Vagina (tissue), 2 donors: Measurements from ENCODE around the gene RBM20. TPM values are rescaled to one million over a fixed set of nuclear protein-coding genes. Genes with fewer than 3 reads are reported as not detected.

Experiments used
- DNase-seq, 2 donors: peaks; one replicate each; pipeline ENCODE4 v3.0.0-alpha.2; 2017; ENCODE audit errors: extremely low spot score in 2 of 2
- H3K27ac ChIP-seq: fragments of 200-600 bp; sonication (generic); one replicate; pipeline ENCODE4 v1.5.1; 2019
- H3K27me3 ChIP-seq: fragments of 200-600 bp; sonication (generic); one replicate; pipeline ENCODE4 v1.5.1; 2019
- H3K36me3 ChIP-seq, 2 donors: fragments of 200-600 bp; sonication (generic); one replicate each; pipeline ENCODE4 v1.5.1; 2017 to 2019
- H3K4me1 ChIP-seq: fragments of 200-600 bp; sonication (generic); one replicate; pipeline ENCODE4 v1.5.1; 2019
- H3K4me3 ChIP-seq, 2 donors: fragments of 200-600 bp; sonication (generic); 1 replicate in 1 of 2; 2 replicates in 1 of 2; pipeline ENCODE4 v1.5.1; 2016 to 2019
- H3K9me3 ChIP-seq: fragments of 200-600 bp; sonication (generic); one replicate; pipeline ENCODE4 v1.5.1; 2019
- POLR2A ChIP-seq, 2 donors: fragments of 450-650 bp; IDR thresholded peaks; one replicate each; pipeline ENCODE4 v1.6.1; 2017; ENCODE audit warnings: antibody characterized with exemption in 2 of 2, mild to moderate bottlenecking in 2 of 2, moderate library complexity in 2 of 2
- POLR2AphosphoS5 ChIP-seq, 2 donors: sonication (generic); formaldehyde crosslinking; IDR thresholded peaks; one replicate each; pipeline ENCODE4 v1.9.0; 2017; ENCODE audit warnings: antibody characterized with exemption in 2 of 2, mild to moderate bottlenecking in 2 of 2, low read depth in 1 of 2; ENCODE audit not compliant: insufficient read depth in 1 of 2
- intact Hi-C: fragments of 100-400 bp; cut with DNase I; formaldehyde crosslinking; loops from one replicate; pipeline ENCODE4 v1.15.1; 2023
- total RNA-seq: library from RNA; depleted of rRNA; stranded (reverse); fragments of >200 nt; gene quantifications from one replicate; pipeline ENCODE4 v1.2.3, GENCODE V29; 2016
- TF ChIP-seq, protein P1 (sequence below), 3 experiments: fragments of 450-650 bp in 2 of 3; fragments of 200-600 bp in 1 of 3; sonication (generic) in 1 of 3; IDR thresholded peaks; one replicate each; pipeline ENCODE4 v1.5.1; 2017 to 2019; ENCODE audit warnings: antibody characterized with exemption in 3 of 3, mild to moderate bottlenecking in 2 of 3, moderate library complexity in 2 of 3

The RBM20 gene
- total RNA-seq, 1 donor from 2014 or later, result 5.2 TPM

DNA sequence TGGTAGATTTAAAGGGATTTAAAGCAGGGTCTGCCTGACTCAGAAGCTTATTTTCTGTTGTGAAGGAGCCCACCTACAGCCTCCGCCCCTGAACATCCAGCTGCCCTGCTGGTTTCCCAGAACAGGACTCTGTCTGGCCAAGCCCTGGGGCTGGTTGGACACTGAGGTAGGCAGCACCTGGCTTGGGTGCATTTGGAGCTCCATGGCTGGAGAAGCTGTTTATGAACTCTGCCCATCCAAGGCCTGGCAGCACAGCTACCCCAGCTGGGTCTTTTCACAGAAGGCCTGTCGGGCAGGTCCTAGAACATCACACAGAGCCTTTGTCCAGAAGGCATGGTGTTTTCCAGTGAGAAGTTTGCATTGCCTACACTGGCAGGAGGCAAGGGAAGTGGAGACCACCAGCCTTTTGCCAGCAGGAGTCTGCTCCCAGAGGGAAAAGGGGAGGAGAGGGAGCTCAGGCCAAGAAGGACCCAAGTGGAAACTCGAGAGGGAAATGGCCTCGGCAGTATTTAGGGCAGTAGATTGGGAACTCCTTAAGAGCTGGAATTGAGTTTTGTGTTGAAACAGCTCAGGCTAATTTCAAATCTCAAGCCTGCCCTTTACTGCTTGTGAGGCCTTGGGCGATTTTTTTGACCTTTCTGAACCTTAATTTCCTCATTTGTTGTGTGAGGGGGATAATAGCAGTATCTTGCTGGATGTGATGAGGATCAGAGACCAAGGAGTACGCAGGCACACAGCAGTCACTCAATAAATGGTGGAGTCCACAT lies 215.3 kb downstream of the RBM20 start:
- TF ChIP-seq POLR2A (IDR thresholded peaks at IDR 0.05) (no peak), POLR2AphosphoS5 (IDR thresholded peaks at IDR 0.05; ENCODE audit: insufficient read depth in 1 of 2, low read depth in 1 of 2) (no peak)
- TF ChIP-seq, protein P1, sequence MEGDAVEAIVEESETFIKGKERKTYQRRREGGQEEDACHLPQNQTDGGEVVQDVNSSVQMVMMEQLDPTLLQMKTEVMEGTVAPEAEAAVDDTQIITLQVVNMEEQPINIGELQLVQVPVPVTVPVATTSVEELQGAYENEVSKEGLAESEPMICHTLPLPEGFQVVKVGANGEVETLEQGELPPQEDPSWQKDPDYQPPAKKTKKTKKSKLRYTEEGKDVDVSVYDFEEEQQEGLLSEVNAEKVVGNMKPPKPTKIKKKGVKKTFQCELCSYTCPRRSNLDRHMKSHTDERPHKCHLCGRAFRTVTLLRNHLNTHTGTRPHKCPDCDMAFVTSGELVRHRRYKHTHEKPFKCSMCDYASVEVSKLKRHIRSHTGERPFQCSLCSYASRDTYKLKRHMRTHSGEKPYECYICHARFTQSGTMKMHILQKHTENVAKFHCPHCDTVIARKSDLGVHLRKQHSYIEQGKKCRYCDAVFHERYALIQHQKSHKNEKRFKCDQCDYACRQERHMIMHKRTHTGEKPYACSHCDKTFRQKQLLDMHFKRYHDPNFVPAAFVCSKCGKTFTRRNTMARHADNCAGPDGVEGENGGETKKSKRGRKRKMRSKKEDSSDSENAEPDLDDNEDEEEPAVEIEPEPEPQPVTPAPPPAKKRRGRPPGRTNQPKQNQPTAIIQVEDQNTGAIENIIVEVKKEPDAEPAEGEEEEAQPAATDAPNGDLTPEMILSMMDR (IDR thresholded peaks at IDR 0.05), result no peak
- peaks cover 72% of the 10 kb centered on the region for H3K4me1 ChIP-seq
- DNase-seq, result peak in 1 of 2 donors; percentile 87

DNA sequence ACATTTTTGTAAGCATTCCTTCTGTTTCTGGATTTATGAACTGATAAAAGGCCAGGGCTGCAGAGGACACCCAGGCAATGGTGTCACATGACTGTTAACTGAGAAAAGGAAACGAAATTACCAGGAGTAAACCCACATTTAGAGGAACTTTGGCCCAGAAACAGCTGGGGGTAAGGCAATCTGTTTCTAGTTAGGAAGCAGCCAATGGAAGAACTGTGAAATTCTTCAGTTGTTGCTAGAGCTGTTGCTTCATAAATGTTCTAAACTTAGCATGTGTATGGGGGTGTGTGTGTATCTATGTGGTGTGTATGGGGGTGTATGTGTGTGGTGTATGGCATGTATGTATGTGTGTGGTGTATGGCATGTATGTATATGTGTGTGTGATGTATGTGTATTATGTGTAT lies 215.8 kb downstream of the RBM20 start:
- Histone ChIP-seq H3K9me3 (no peaks in the 10 kb centered on the region), H3K36me3 (no peaks in the 10 kb centered on the region), H3K27me3 (no peaks in the 10 kb centered on the region), H3K4me3 (no peak overlapping the region), H3K4me1 (peaks cover 78% of the 10 kb centered on the region), H3K27ac (peak overlapping the region; percentile 86)
- TF ChIP-seq POLR2A (IDR thresholded peaks at IDR 0.05) (no peak), POLR2AphosphoS5 (IDR thresholded peaks at IDR 0.05; ENCODE audit: insufficient read depth in 1 of 2, low read depth in 1 of 2) (peak in 1 of 2 donors; percentile 4)
- intact Hi-C loops, result no loop called here
- DNase-seq, result no peak

More for the DNA sequence above, 215.3 kb downstream of the RBM20 start:
- H3K4me3 ChIP-seq, result no peak overlapping the region
- intact Hi-C loops, result no loop called here
- peak overlapping the region; percentile 86 for H3K27ac ChIP-seq
- H3K9me3 ChIP-seq, result no peaks in the 10 kb centered on the region
- H3K27me3 ChIP-seq, result no peaks in the 10 kb centered on the region
- no peaks in the 10 kb centered on the region for H3K36me3 ChIP-seq

DNA sequence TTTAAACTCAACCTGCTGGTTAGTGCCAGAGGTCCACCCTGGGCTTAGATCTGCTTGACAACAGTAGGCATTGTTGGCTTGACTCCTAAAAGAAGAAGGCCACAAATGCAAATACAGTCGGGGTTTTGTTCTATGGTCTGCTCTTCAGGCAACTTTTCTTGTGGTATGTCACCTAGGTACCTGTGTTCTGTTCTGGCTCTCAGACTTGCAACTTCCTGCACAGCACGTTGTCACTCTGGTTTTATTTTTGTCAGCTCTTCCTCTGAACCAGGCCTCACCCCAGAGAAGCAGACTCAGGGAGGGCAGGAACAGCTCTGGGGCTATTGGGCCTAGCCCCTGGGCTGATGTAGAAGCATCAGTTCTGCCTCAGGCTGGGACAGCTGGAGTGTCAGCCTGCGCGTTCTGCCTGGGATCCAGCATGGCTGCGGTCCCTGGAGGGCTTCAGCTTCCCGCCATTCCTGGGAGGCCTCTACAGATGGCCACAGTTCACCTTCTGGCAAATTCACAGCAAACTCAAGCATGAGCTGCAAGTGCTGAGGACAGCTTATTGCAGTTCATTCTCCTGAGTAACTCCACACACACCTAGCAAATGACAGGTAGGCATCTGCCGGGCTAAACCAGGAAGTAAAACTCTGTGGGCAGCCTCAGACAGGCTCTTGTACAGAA lies 216.6 kb downstream of the RBM20 start:
- Histone ChIP-seq H3K9me3 (no peaks in the 10 kb centered on the region), H3K27ac (peak overlapping the region; percentile 86), H3K36me3 (no peaks in the 10 kb centered on the region), H3K4me3 (no peak overlapping the region), H3K4me1 (peaks cover 85% of the 10 kb centered on the region), H3K27me3 (no peaks in the 10 kb centered on the region)
- TF ChIP-seq, protein P1 (IDR thresholded peaks at IDR 0.05), result no peak
- no peak for TF ChIP-seq POLR2A (IDR thresholded peaks at IDR 0.05)
- peak in 1 of 2 donors; percentile 52 for TF ChIP-seq POLR2AphosphoS5 (IDR thresholded peaks at IDR 0.05; ENCODE audit: insufficient read depth in 1 of 2, low read depth in 1 of 2)
- peak in 1 of 2 donors; percentile 94 for DNase-seq
- intact Hi-C loops, result no loop called here

DNA sequence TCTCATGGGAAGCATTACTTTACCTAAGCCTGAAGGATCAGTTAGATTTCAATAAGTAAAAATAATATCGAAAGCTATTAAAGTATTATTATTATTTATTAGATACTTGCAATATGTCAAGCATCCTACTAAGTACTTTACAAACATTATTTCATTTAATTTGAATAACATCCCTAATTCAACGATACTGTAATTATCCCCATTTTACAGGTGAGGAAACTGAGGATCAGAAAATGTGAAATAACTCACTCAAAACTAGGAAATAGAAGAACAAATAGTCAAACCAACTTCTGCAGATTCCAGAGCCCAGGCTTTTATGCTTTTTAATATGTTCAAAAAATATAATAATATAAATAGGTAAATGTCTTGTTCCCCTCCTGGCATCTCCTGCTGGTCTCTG lies 217.3 kb downstream of the RBM20 start:
- Histone ChIP-seq H3K4me1 (peaks cover 93% of the 10 kb centered on the region), H3K9me3 (no peaks in the 10 kb centered on the region), H3K27me3 (no peaks in the 10 kb centered on the region), H3K36me3 (no peaks in the 10 kb centered on the region), H3K27ac (peak overlapping the region; percentile 86), H3K4me3 (no peak overlapping the region)
- TF ChIP-seq POLR2A (IDR thresholded peaks at IDR 0.05) (no peak), POLR2AphosphoS5 (IDR thresholded peaks at IDR 0.05; ENCODE audit: insufficient read depth in 1 of 2, low read depth in 1 of 2) (no peak)
- TF ChIP-seq, protein P1 (IDR thresholded peaks at IDR 0.05), result no peak
- no peak for DNase-seq
- intact Hi-C loops, result no loop called here

DNA sequence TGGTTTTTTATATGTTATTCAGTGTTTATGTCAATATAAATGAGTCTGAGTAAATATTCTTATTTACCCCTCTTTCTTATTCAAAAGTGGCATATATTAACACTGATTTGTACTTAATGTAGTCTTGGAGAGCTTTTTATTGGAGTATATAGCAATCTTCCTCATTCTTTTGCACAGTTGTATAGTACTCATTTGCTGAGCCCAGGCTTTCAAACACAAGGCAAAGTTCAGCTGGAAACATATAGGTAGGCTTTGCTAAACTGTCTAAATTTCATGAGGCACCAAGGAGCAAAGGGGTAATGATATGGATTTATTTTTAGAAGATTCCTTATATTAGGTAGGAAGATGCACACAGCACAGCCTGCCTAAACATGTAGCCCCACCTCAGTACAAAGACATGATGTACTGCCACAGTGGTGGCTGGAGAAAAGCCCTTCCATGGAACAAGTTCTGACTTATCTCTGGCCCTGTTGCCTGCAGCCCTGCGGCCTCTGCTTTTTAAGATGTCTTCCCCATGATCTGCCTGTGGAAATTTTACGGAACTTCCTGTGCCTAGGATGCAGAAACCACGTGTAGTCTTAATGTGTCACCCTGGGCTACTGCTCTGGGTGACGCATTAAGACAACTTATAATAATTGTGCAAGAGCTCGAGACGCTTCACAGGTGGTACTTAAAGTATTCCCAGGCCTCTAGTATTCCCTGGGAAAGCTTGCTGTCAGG lies 218.0 kb downstream of the RBM20 start:
- peak overlapping the region; percentile 86 for H3K27ac ChIP-seq
- TF ChIP-seq POLR2AphosphoS5 (IDR thresholded peaks at IDR 0.05; ENCODE audit: insufficient read depth in 1 of 2, low read depth in 1 of 2), result peak in 1 of 2 donors; percentile 92
- no peak for TF ChIP-seq POLR2A (IDR thresholded peaks at IDR 0.05)
- TF ChIP-seq, protein P1 (IDR thresholded peaks at IDR 0.05), result no peak
- intact Hi-C loops, result no loop called here
- H3K36me3 ChIP-seq, result no peaks in the 10 kb centered on the region
- no peaks in the 10 kb centered on the region for H3K9me3 ChIP-seq
- no peak overlapping the region for H3K4me3 ChIP-seq
- peak; percentile 93 to 96 for DNase-seq
- H3K4me1 ChIP-seq, result peaks cover 97% of the 10 kb centered on the region
- H3K27me3 ChIP-seq, result no peaks in the 10 kb centered on the region
